ENCODE results near the gene RNF220. TPM values are rescaled to one million over a fixed set of nuclear protein-coding genes. Genes with fewer than 3 reads are reported as not detected.

The RNF220 gene
- total and polyA plus RNA-seq, 2 of the 13 experiments (the other 11 are each of a cell fraction or from before 2014, with no cell fraction given) = 48.2 to 72.1 TPM

GRCh38 chr1:44631647-44632539, 226.8 kb downstream of the RNF220 start (continued):
- TF ChIP-seq USF2 (IDR thresholded peaks at IDR 0.05; ENCODE audit: low read depth, low read length) (peak; percentile 77), USF2 (CRISPR knock-in tag; IDR thresholded peaks at IDR 0.05; ENCODE audit: borderline replicate concordance) (peak; percentile 87), ZNF710 (CRISPR knock-in tag; IDR thresholded peaks at IDR 0.05; ENCODE audit: borderline replicate concordance) (peak; percentile 50; the same call in 1 of the 2 replicates), NFE2L2 (IDR thresholded peaks at IDR 0.05; ENCODE audit: low read length) (no peak), ZNF766 (CRISPR knock-in tag; IDR thresholded peaks at IDR 0.05; ENCODE audit: borderline replicate concordance) (no peak), PRDM15 (CRISPR knock-in tag; IDR thresholded peaks at IDR 0.05) (no peak), SMARCE1 (IDR thresholded peaks at IDR 0.05; ENCODE audit: borderline replicate concordance) (no peak), ZBTB40 (IDR thresholded peaks at IDR 0.05) (no peak), ZBTB40 (CRISPR knock-in tag; IDR thresholded peaks at IDR 0.05) (peak; percentile 77), GFI1 (CRISPR knock-in tag; IDR thresholded peaks at IDR 0.05; ENCODE audit: borderline replicate concordance) (no peak), HCFC1 (IDR thresholded peaks at IDR 0.05; ENCODE audit: low read depth, low read length) (peak; percentile 26; the same call in 1 of the 2 replicates)
